Stomach (tissue), 4 donors: Measurements from ENCODE around the gene MYADM.

Experiments
- POLR2A ChIP-seq, 4 donors: fragments of 450-650 bp; IDR thresholded peaks; one replicate each; pipeline ENCODE4 v1.6.1; 2016; ENCODE audit warnings: antibody characterized with exemption in 4 of 4, control low read depth in 2 of 4, mild to moderate bottlenecking in 1 of 4, moderate library complexity in 1 of 4
- TF ChIP-seq, protein P1 (sequence below), 7 experiments: fragments of 450-650 bp in 4 of 7; fragments of 200-600 bp in 3 of 7; sonication (generic) in 3 of 7; IDR thresholded peaks; one replicate each; pipeline ENCODE4 v1.5.1; 2016 to 2019; ENCODE audit warnings: antibody characterized with exemption in 7 of 7, control low read depth in 2 of 7, mild to moderate bottlenecking in 1 of 7

- TF ChIP-seq, protein P1, sequence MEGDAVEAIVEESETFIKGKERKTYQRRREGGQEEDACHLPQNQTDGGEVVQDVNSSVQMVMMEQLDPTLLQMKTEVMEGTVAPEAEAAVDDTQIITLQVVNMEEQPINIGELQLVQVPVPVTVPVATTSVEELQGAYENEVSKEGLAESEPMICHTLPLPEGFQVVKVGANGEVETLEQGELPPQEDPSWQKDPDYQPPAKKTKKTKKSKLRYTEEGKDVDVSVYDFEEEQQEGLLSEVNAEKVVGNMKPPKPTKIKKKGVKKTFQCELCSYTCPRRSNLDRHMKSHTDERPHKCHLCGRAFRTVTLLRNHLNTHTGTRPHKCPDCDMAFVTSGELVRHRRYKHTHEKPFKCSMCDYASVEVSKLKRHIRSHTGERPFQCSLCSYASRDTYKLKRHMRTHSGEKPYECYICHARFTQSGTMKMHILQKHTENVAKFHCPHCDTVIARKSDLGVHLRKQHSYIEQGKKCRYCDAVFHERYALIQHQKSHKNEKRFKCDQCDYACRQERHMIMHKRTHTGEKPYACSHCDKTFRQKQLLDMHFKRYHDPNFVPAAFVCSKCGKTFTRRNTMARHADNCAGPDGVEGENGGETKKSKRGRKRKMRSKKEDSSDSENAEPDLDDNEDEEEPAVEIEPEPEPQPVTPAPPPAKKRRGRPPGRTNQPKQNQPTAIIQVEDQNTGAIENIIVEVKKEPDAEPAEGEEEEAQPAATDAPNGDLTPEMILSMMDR (IDR thresholded peaks at IDR 0.05), result no peak
- no peak for TF ChIP-seq POLR2A (IDR thresholded peaks at IDR 0.05)
These were observed 42.5 kb downstream of the MYADM start for GRCh38 chr19:53910170-53910518.
